ENCODE results near the gene CTRB1. TPM values are rescaled to one million over a fixed set of nuclear protein-coding genes. Genes with fewer than 3 reads are reported as not detected.

CTRB1 gene
- total RNA-seq, 4 donors from 2014 or later = not detected

DNA sequence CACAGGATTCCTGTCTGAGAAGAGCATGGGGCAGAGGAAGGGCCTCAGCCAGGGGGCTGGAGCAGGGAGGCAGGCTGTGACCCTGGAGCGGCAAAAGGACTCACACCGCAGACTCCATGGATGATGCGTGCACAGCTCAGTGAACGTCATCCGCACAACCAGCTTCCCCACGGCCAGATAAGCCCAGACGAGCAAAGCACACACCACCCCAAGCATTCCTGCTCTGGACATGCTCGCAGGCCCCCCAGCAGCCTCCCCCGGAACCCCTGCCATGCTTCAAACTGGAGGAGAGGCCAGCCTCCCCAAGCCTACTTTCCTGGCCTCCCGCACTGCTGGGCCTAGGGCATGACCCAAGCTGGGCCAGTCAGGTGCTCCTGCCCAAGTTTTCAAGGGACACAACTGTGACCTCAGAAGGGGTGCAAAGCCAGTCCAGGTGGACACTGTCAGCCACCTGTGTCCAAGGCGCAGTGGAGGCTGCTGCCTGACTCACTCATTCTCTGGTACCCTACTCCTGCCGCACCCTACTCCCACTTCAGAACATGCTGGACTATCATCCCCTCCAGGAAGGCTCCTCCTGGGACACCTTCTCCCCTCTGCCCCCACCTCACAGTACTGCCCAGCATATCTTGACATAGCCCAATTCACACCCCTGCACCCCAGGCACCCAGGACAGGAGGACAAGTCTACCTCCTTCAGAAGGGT, 27.9 kb downstream of the CTRB1 start:
- H3K9me3 ChIP-seq = no peaks in the 10 kb centered on the region
- H3K36me3 ChIP-seq = peaks cover 5 to 17% (median 14%) of the 10 kb centered on the region in 3 donors
- WGBS, 2 donors = 85 to 92% methylated on average over 2 to 7 of the region's 12 CpGs
- TF ChIP-seq, protein P1, sequence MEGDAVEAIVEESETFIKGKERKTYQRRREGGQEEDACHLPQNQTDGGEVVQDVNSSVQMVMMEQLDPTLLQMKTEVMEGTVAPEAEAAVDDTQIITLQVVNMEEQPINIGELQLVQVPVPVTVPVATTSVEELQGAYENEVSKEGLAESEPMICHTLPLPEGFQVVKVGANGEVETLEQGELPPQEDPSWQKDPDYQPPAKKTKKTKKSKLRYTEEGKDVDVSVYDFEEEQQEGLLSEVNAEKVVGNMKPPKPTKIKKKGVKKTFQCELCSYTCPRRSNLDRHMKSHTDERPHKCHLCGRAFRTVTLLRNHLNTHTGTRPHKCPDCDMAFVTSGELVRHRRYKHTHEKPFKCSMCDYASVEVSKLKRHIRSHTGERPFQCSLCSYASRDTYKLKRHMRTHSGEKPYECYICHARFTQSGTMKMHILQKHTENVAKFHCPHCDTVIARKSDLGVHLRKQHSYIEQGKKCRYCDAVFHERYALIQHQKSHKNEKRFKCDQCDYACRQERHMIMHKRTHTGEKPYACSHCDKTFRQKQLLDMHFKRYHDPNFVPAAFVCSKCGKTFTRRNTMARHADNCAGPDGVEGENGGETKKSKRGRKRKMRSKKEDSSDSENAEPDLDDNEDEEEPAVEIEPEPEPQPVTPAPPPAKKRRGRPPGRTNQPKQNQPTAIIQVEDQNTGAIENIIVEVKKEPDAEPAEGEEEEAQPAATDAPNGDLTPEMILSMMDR (IDR thresholded peaks at IDR 0.05) = no peak
- TF ChIP-seq POLR2A (IDR thresholded peaks at IDR 0.05) = no peak
- H3K27me3 ChIP-seq = peaks cover 0 to 25% (median 0%) of the 10 kb centered on the region in 4 donors
- H3K4me3 ChIP-seq = no peak overlapping the region
- intact Hi-C loops (cut with DNase I) = no loop called here
- H3K27ac ChIP-seq = peak overlapping the region; percentile 82 to 93 (median 92)
- no peak for DNase-seq
- peaks cover 50 to 82% (median 67%) of the 10 kb centered on the region in 3 donors for H3K4me1 ChIP-seq

DNA sequence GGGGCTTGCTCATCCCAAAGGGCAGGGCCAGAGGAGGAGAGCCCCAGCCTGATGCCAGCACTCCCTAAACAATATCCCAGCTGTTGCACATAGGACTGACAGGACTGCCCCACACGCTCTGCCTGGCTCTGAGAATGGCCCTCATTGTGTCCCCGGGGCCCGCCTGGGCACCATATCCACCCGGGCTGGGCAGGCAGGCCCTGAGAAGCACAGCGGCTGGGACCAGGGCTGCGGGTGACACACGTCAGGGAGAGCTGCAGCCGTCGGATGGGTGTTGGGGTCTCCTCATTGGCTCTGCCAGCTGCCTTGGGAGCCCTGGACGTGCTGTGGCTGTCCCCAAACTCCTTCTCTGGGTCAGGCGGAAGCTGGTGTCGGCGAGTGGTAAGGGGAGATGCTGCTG, 28.5 kb downstream of the CTRB1 start:
- TF ChIP-seq, protein P1 (IDR thresholded peaks at IDR 0.05) = no peak
- no peak for TF ChIP-seq POLR2A (IDR thresholded peaks at IDR 0.05)
- peaks cover 55 to 88% (median 73%) of the 10 kb centered on the region in 3 donors for H3K4me1 ChIP-seq
- peaks cover 0 to 11% (median 8%) of the 10 kb centered on the region in 3 donors for H3K36me3 ChIP-seq
- H3K4me3 ChIP-seq = no peak overlapping the region
- WGBS, 2 donors = 86% methylated on average over 4 of the region's 13 CpGs; no CpG with 5 or more reads in 1 of the 2 donors
- H3K9me3 ChIP-seq = no peaks in the 10 kb centered on the region
- intact Hi-C loops (cut with DNase I) = no loop called here
- no peak for DNase-seq
- peaks cover 0 to 26% (median 0%) of the 10 kb centered on the region in 4 donors for H3K27me3 ChIP-seq
- peak overlapping the region in 3 of 4 donors; percentile 90 to 93 (median 93) for H3K27ac ChIP-seq

DNA sequence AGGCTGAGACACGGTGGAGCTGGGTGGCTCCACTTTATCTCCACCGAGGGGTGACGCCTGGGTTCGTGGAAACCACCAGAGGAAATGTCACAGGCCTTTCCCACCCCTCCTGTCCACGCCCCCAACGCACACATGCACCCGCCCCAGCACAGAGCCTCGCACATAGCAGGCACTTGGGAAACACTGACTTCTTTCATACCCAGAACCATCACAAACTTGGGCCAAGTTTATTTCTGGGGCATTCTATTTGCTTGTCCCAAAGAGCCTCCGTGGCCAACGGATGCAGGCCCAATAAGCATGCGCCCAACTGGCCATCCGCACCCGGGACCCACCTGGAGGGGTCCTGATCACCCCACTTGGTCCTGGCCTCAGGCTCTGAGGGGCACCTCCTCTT, 29.4 kb downstream of the CTRB1 start:
- peaks cover 64 to 95% (median 82%) of the 10 kb centered on the region in 3 donors for H3K4me1 ChIP-seq
- intact Hi-C loops (cut with DNase I) = no loop called here
- H3K36me3 ChIP-seq = peaks cover 0 to 2% (median 0%) of the 10 kb centered on the region in 3 donors
- H3K4me3 ChIP-seq = no peak overlapping the region
- peaks cover 0 to 28% (median 0%) of the 10 kb centered on the region in 4 donors for H3K27me3 ChIP-seq
- WGBS, 2 donors = 40 to 71% methylated on average over 2 to 6 of the region's 13 CpGs
- TF ChIP-seq, protein P1 (IDR thresholded peaks at IDR 0.05) = no peak
- TF ChIP-seq POLR2A (IDR thresholded peaks at IDR 0.05) = no peak
- no peak for DNase-seq
- H3K9me3 ChIP-seq = no peaks in the 10 kb centered on the region
- H3K27ac ChIP-seq = peak overlapping the region in 3 of 4 donors; percentile 90 to 93 (median 93)

DNA sequence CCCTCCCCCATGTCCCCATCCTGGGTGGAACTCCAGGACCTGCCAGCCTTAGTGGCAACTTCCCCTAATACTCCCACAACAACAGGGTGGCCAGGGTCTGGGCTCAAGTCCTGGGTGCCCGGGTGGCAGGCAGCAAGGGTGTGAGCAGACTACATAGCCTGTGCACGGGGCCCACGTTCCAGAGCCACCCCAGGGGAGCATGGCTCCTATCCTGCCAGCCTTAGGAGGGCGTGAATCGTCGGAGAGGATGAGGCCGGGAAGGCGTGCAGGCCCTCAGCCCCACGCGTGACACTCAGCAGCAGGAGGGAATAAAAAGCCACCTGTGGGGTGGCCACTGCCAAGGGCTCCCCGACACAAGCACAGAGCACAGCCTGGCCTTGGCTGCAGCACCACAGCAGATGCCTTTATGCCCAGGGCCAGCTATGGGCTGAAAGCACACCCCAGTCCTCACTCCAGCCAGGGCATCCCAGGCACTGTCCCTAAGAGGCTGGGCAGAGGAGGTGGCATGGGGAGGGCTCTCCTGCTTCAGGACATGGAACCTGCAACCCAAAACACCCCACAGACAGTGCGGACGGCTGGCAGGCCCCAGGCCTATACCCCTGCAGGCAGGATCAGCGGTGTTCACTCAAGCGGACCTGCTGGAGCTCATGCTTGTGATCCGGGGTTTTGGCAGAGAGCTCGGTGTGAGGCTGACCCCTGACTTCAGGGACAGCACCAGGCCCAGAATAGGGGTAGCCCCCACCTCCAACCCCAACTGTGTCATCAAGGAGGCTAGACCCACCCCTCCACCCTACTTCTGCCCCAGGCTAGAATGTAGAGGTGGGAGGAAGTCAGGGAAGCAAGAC, 30.0 kb downstream of the CTRB1 start:
- Histone ChIP-seq H3K27me3 (peaks cover 0 to 31% (median 0%) of the 10 kb centered on the region in 4 donors), H3K36me3 (no peaks in the 10 kb centered on the region), H3K9me3 (no peaks in the 10 kb centered on the region), H3K4me1 (peaks cover 66 to 95% (median 85%) of the 10 kb centered on the region in 3 donors), H3K4me3 (peak overlapping the region in 1 of 4 donors; percentile 92), H3K27ac (peak overlapping the region; percentile 90 to 96 (median 93))
- TF ChIP-seq, protein P1 (IDR thresholded peaks at IDR 0.05) = no peak
- TF ChIP-seq POLR2A (IDR thresholded peaks at IDR 0.05) = no peak
- WGBS, 2 donors = 70% methylated on average over 2 to 12 of the region's 17 CpGs
- DNase-seq = no peak
- intact Hi-C loops (cut with DNase I) = no loop called here
